Measurements from ENCODE around the gene WFIKKN2.

Gene WFIKKN2

GRCh38 chr17:50822550-50822949 is 12.8 kb upstream of the WFIKKN2 start:
- no peaks in the 10 kb centered on the region for H3K79me2 ChIP-seq (ENCODE audit: insufficient read depth, low read length)
- no peak overlapping the region for H2AFZ ChIP-seq (ENCODE audit: low read length)
- H3K4me1 ChIP-seq (ENCODE audit: insufficient read depth, low read length, severe bottlenecking), result no peaks in the 10 kb centered on the region
- no peak overlapping the region for H3K4me2 ChIP-seq (ENCODE audit: low read length)
- H3K9ac ChIP-seq (ENCODE audit: low read length), result no peak overlapping the region
- no peak overlapping the region for H3K4me3 ChIP-seq (ENCODE audit: low read depth, low read length, poor library complexity, severe bottlenecking)
- peaks cover 5% of the 10 kb centered on the region; the same call in 1 of the 2 replicates for H3K27me3 ChIP-seq (ENCODE audit: insufficient read depth, low read length)
- H3K9me2 ChIP-seq (ENCODE audit: low read depth, low read length), result no peaks in the 10 kb centered on the region
- no peaks in the 10 kb centered on the region for H3K9me3 ChIP-seq (ENCODE audit: low read length)
- H3F3A ChIP-seq (ENCODE audit: insufficient read depth, low read length), result no peaks in the 10 kb centered on the region
- H3K36me3 ChIP-seq (ENCODE audit: insufficient read depth, low read length), result no peaks in the 10 kb centered on the region
- no peak overlapping the region for H3K27ac ChIP-seq (ENCODE audit: low read depth, low read length, poor library complexity, severe bottlenecking)
- no peaks in the 10 kb centered on the region for H4K20me1 ChIP-seq (ENCODE audit: insufficient read depth, low read length)
- TF ChIP-seq EZH2 (IDR thresholded peaks at IDR 0.05; ENCODE audit: borderline replicate concordance, low read length) (no peak), CTCF (IDR thresholded peaks at IDR 0.05; ENCODE audit: low read length) (no peak)

GRCh38 chr17:50824429-50824828 is 11.0 kb upstream of the WFIKKN2 start:
- TF ChIP-seq EZH2 (IDR thresholded peaks at IDR 0.05; ENCODE audit: borderline replicate concordance, low read length) (no peak), CTCF (IDR thresholded peaks at IDR 0.05; ENCODE audit: low read length) (no peak)
- H2AFZ ChIP-seq (ENCODE audit: low read length), result no peak overlapping the region
- H4K20me1 ChIP-seq (ENCODE audit: insufficient read depth, low read length), result no peaks in the 10 kb centered on the region
- H3K79me2 ChIP-seq (ENCODE audit: insufficient read depth, low read length), result no peaks in the 10 kb centered on the region
- no peaks in the 10 kb centered on the region for H3K36me3 ChIP-seq (ENCODE audit: insufficient read depth, low read length)
- H3K4me3 ChIP-seq (ENCODE audit: low read depth, low read length, poor library complexity, severe bottlenecking), result no peak overlapping the region
- no peak overlapping the region for H3K27ac ChIP-seq (ENCODE audit: low read depth, low read length, poor library complexity, severe bottlenecking)
- no peaks in the 10 kb centered on the region for H3K9me3 ChIP-seq (ENCODE audit: low read length)
- no peaks in the 10 kb centered on the region for H3F3A ChIP-seq (ENCODE audit: insufficient read depth, low read length)
- no peaks in the 10 kb centered on the region for H3K4me1 ChIP-seq (ENCODE audit: insufficient read depth, low read length, severe bottlenecking)
- H3K9me2 ChIP-seq (ENCODE audit: low read depth, low read length), result no peaks in the 10 kb centered on the region
- no peak overlapping the region for H3K4me2 ChIP-seq (ENCODE audit: low read length)
- H3K27me3 ChIP-seq (ENCODE audit: insufficient read depth, low read length), result peaks cover 5% of the 10 kb centered on the region; the same call in 1 of the 2 replicates
- H3K9ac ChIP-seq (ENCODE audit: low read length), result no peak overlapping the region

GRCh38 chr17:50825188-50825587 is 10.2 kb upstream of the WFIKKN2 start:
- peaks cover 5% of the 10 kb centered on the region; the same call in 1 of the 2 replicates for H3K27me3 ChIP-seq (ENCODE audit: insufficient read depth, low read length)
- TF ChIP-seq CTCF (IDR thresholded peaks at IDR 0.05; ENCODE audit: low read length), result no peak
- TF ChIP-seq EZH2 (IDR thresholded peaks at IDR 0.05; ENCODE audit: borderline replicate concordance, low read length), result no peak
- H3K36me3 ChIP-seq (ENCODE audit: insufficient read depth, low read length), result no peaks in the 10 kb centered on the region
- H4K20me1 ChIP-seq (ENCODE audit: insufficient read depth, low read length), result no peaks in the 10 kb centered on the region
- H3K79me2 ChIP-seq (ENCODE audit: insufficient read depth, low read length), result no peaks in the 10 kb centered on the region
- H3K9ac ChIP-seq (ENCODE audit: low read length), result no peak overlapping the region
- H3K4me3 ChIP-seq (ENCODE audit: low read depth, low read length, poor library complexity, severe bottlenecking), result no peak overlapping the region
- no peak overlapping the region for H3K4me2 ChIP-seq (ENCODE audit: low read length)
- no peaks in the 10 kb centered on the region for H3K9me3 ChIP-seq (ENCODE audit: low read length)
- H2AFZ ChIP-seq (ENCODE audit: low read length), result no peak overlapping the region
- H3K27ac ChIP-seq (ENCODE audit: low read depth, low read length, poor library complexity, severe bottlenecking), result no peak overlapping the region
- H3K9me2 ChIP-seq (ENCODE audit: low read depth, low read length), result no peaks in the 10 kb centered on the region
- H3F3A ChIP-seq (ENCODE audit: insufficient read depth, low read length), result no peaks in the 10 kb centered on the region
- no peaks in the 10 kb centered on the region for H3K4me1 ChIP-seq (ENCODE audit: insufficient read depth, low read length, severe bottlenecking)

All from OCI-LY1 (cell line).